Measurements from ENCODE around the gene MCM3. TPM values are rescaled to one million over a fixed set of nuclear protein-coding genes. Genes with fewer than 3 reads are reported as not detected.
A peak's percentile ranks its signal among the peaks of the same experiment; 100 is the strongest.

The MCM3 gene
- total RNA-seq, 2 experiments from 2014 or later: 291 to 293 TPM

DNA sequence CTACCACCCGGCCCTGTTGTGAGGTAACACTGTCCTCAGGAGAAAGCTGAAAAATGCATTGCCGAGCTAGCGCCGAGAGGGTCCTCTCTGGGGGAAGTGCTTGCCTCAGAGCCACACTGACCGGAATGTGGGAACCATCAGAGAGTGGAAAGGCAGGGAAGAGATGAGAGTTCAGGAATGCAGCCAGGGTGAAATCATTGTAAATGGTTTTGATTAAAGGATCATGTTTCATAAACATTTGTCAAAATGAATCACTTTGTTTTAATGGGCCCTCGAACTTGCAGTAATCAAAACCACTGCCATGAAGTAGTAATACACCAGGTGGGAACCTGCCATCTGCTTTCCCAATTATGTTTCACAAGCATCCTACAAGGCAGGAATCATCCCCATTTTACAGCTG lies 23.3 kb downstream of the MCM3 start:
- Mint-ChIP-seq H3K36me3 (ENCODE audit: low read depth) (peaks cover 49% of the 10 kb centered on the region), H3K27me3 (no peaks in the 10 kb centered on the region)
- intact Hi-C loops (cut with micrococcal nuclease): no loop called here

GRCh38 chr6:52260634-52261033 lies 23.9 kb downstream of the MCM3 start:
- no peak for DNase-seq
- Mint-ChIP-seq H3K27me3 (no peaks in the 10 kb centered on the region), H3K4me3 (no peak overlapping the region), H3K4me1 (ENCODE audit: low read depth) (peaks cover 13% of the 10 kb centered on the region), H3K9me3 (no peaks in the 10 kb centered on the region), H3K36me3 (ENCODE audit: low read depth) (peaks cover 43% of the 10 kb centered on the region), H3K27ac (no peak overlapping the region)
- POLR2A ChIA-PET: interaction anchor here (0.8 to 5.7 kb wide), 11 partner anchors 10 to 401 kb away, joined by 3 to 36 read pairs (median 4); partner anchors contain the start of genes MCM3 and PAQR8
- CTCF ChIA-PET: interaction anchor here (1.4 to 6.3 kb wide), 8 partner anchors 11 to 139 kb away, joined by 3 to 121 read pairs (median 27); partner anchors contain the start of gene MCM3
- TF ChIP-seq, protein P1, sequence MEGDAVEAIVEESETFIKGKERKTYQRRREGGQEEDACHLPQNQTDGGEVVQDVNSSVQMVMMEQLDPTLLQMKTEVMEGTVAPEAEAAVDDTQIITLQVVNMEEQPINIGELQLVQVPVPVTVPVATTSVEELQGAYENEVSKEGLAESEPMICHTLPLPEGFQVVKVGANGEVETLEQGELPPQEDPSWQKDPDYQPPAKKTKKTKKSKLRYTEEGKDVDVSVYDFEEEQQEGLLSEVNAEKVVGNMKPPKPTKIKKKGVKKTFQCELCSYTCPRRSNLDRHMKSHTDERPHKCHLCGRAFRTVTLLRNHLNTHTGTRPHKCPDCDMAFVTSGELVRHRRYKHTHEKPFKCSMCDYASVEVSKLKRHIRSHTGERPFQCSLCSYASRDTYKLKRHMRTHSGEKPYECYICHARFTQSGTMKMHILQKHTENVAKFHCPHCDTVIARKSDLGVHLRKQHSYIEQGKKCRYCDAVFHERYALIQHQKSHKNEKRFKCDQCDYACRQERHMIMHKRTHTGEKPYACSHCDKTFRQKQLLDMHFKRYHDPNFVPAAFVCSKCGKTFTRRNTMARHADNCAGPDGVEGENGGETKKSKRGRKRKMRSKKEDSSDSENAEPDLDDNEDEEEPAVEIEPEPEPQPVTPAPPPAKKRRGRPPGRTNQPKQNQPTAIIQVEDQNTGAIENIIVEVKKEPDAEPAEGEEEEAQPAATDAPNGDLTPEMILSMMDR (IDR thresholded peaks at IDR 0.05): no peak
- ATAC-seq: no peak
- intact Hi-C loops (cut with micrococcal nuclease): no loop called here

More for the DNA sequence above, 23.3 kb downstream of the MCM3 start:
- ChIA-PET CTCF (interaction anchor here (1.1 to 6.3 kb wide), 8 partner anchors 11 to 139 kb away, joined by 3 to 121 read pairs (median 42); partner anchors contain the start of gene MCM3), POLR2A (interaction anchor here (0.8 to 5.7 kb wide), 13 partner anchors 9 to 401 kb away, joined by 3 to 36 read pairs (median 4); partner anchors contain the start of genes MCM3 and PAQR8)
- Mint-ChIP-seq H3K4me1 (ENCODE audit: low read depth) (peaks cover 12% of the 10 kb centered on the region), H3K4me3 (no peak overlapping the region), H3K27ac (no peak overlapping the region), H3K9me3 (no peaks in the 10 kb centered on the region)
- ATAC-seq: no peak
- TF ChIP-seq, protein P1 (IDR thresholded peaks at IDR 0.05): no peak
- DNase-seq: no peak

- intact Hi-C loops (cut with micrococcal nuclease): no loop called here
- CTCF ChIA-PET: interaction anchor here (0.6 to 4.0 kb wide), 5 partner anchors 9 to 143 kb away, joined by 3 to 33 read pairs (median 3); no protein-coding TSS in a partner anchor
- no peaks in the 10 kb centered on the region for H3K9me3 Mint-ChIP-seq
- peaks cover 36% of the 10 kb centered on the region for H3K4me1 Mint-ChIP-seq (ENCODE audit: low read depth)
- H3K4me3 Mint-ChIP-seq: no peak overlapping the region
- DNase-seq (no peak), ATAC-seq (no peak)
- H3K27ac Mint-ChIP-seq: no peak overlapping the region
- no peaks in the 10 kb centered on the region for H3K36me3 Mint-ChIP-seq (ENCODE audit: low read depth)
- H3K27me3 Mint-ChIP-seq: peaks cover 18% of the 10 kb centered on the region
- POLR2A ChIA-PET: interaction anchor here (0.7 to 1.5 kb wide), 2 partner anchors 24 to 25 kb away, joined by 3 read pairs; no protein-coding TSS in a partner anchor
- TF ChIP-seq, protein P1 (IDR thresholded peaks at IDR 0.05): no peak
These were observed 29.1 kb downstream of the MCM3 start for GRCh38 chr6:52255434-52255833.

GRCh38 chr6:52254731-52255378 lies 29.7 kb downstream of the MCM3 start:
- Mint-ChIP-seq H3K27ac (peak overlapping the region; percentile 4), H3K9me3 (no peaks in the 10 kb centered on the region), H3K4me1 (ENCODE audit: low read depth) (peaks cover 40% of the 10 kb centered on the region), H3K27me3 (peaks cover 18% of the 10 kb centered on the region), H3K36me3 (ENCODE audit: low read depth) (no peaks in the 10 kb centered on the region), H3K4me3 (no peak overlapping the region)
- ChIA-PET CTCF (interaction anchor here (0.6 to 4.0 kb wide), 5 partner anchors 9 to 143 kb away, joined by 3 to 33 read pairs (median 13); no protein-coding TSS in a partner anchor), POLR2A (interaction anchor here (0.7 to 1.5 kb wide), 2 partner anchors 23 to 25 kb away, joined by 3 read pairs; no protein-coding TSS in a partner anchor)
- ATAC-seq (peak; percentile 77), DNase-seq (no peak)
- TF ChIP-seq, protein P1 (IDR thresholded peaks at IDR 0.05): no peak
- intact Hi-C loops (cut with micrococcal nuclease): no loop called here

GRCh38 chr6:52253494-52253893 lies 31.0 kb downstream of the MCM3 start:
- DNase-seq: peak; percentile 54
- peaks cover 27% of the 10 kb centered on the region for H3K27me3 Mint-ChIP-seq
- H3K4me1 Mint-ChIP-seq (ENCODE audit: low read depth): peaks cover 40% of the 10 kb centered on the region
- H3K9me3 Mint-ChIP-seq: no peaks in the 10 kb centered on the region
- H3K27ac Mint-ChIP-seq: no peak overlapping the region
- TF ChIP-seq, protein P1 (IDR thresholded peaks at IDR 0.05): no peak
- intact Hi-C loops (cut with micrococcal nuclease): no loop called here
- ChIA-PET POLR2A (interaction anchor here (0.6 to 1.2 kb wide), 2 partner anchors 10 to 401 kb away, joined by 3 to 5 read pairs; no protein-coding TSS in a partner anchor), CTCF (interaction anchor here (1.5 to 4.0 kb wide), 3 partner anchors 10 to 90 kb away, joined by 5 to 33 read pairs (median 15); no protein-coding TSS in a partner anchor)
- no peaks in the 10 kb centered on the region for H3K36me3 Mint-ChIP-seq (ENCODE audit: low read depth)
- H3K4me3 Mint-ChIP-seq: no peak overlapping the region
- no peak for ATAC-seq

Data from activated CD8-positive, alpha-beta T cell treated with anti-CD3 and anti-CD28 coated beads for 36 hours (primary cell).